Stimulated activated naive CD4-positive, alpha-beta T cell treated with Interleukin-2 at 50 U/mL for 16 hours (primary cell): Measurements from ENCODE around the gene CHRM2.

ENCODE experiments used
- DNase-seq: peaks from one replicate; lab custom pipeline; 2025; lab: John Stamatoyannopoulos, UW

CHRM2 gene

DNA sequence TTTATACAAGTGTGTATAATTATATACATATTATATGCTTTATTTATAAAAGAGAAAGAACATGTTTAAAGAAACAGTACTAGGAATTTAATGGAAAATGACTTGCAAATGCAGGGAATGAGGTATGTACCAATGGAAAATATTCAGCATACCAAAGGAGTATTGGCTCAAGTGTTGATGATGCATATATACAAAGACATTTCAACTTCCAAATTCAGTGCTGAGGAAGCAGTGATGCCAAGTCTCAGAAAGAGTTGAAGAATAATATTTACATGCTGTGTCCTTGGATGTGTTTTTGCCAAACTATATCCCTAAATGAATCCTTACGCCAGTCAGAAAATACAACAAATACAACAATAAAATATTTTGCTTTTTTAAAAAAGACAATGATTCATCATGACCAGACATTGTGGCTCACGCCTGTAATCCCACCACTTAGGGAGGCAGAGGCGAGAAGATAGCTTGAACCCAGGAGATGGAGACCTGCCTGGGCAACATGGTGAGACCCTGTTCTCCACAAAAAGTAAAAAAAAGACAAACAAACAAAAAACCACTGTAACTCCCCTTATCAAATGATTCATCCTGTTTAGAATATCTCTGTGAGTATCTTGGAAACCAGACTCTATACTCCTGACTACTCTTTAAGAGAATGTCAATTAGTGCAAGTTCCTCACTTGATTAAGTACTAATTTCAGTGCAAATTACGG lies 157.2 kb downstream of the CHRM2 start:
- DNase-seq: no peak

DNA sequence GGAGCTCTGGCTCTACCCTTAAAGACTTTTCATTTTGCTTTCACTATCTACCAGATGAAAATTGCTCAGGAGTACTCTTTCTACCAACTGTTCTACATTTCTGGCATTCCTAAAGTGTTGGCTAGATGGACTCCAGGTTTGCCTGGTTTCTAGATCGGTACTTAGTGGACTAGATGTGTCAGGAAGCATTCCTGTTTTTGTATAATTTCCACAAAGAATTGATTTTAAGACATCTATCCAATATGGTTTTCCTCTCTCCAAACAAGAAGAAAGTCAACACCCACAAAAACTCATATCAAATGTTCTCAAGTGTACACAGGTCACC lies 157.7 kb downstream of the CHRM2 start:
- no peak for DNase-seq

DNA sequence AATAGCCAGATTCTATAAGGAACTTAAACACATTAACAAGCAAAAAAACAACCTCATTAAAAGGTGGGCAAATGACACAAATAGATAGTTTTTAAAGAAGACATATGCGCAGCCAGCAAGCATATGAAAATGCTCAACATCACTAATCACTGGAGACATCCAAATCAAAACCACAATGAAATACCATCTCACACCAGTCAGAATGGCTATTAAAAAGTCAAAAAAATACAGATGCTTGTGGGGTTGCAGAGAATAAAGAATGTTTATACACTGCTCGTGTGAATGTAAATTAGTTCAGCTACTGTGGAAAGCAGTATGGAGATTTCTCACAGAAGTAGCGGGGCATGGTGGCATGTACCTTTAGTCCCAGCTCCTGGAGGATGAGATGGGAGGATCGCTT lies 164.0 kb downstream of the CHRM2 start:
- DNase-seq: no peak

DNA sequence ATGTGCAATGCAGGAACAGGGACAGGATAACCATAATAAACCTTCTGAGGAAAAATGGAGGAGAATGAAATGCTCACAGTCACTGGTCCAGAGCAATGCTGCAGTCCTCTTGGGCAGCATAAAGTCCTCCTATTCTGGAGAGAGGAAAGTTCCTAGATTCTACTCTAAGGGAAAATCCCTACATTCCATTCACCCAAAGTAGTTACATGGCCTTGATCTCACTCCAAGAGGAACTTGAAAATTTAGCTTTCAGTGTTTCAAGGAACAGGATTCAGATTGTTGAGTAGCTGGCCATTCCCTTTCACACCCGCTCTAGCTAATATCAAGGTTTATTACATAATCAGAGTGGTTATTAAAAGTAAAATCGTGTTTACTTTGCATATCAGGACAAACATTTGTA lies 168.3 kb downstream of the CHRM2 start:
- no peak for DNase-seq

DNA sequence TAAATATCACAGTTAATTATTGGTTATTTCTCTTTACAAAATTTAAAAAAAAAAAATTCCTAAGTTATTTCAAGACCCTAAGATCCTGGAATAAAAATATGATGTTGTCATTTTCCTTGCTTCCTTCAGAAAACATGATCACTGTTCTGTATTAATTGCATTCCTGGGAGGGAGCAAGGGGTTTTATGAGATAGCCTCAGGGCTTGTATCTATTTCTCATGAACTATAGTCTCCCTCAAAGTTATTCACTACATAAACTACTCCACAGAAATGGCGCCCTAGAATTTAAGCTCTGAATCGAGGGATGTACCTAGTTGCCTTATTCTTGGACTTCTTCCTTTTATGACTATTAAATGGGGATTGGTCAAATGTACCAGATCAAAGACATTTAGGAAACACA lies 170.3 kb downstream of the CHRM2 start:
- no peak for DNase-seq

DNA sequence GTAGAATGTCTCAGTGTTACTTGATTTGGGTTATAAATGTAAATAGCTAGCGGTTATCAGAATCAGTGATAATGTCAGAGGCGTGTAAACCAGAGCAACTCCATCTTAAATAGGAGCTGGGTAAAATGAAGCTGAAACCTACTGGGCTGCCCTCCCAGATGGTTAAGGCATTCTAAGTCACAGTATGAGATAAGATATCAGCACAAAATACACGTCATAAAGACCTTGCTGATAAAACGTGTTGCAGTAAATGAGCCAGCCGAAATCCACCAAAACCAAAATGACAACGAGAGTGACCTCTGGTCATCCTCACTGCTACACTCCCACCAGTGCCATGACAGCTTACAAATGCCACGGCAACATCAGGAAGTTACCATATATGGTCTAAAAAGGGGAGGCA lies 172.3 kb downstream of the CHRM2 start:
- no peak for DNase-seq

DNA sequence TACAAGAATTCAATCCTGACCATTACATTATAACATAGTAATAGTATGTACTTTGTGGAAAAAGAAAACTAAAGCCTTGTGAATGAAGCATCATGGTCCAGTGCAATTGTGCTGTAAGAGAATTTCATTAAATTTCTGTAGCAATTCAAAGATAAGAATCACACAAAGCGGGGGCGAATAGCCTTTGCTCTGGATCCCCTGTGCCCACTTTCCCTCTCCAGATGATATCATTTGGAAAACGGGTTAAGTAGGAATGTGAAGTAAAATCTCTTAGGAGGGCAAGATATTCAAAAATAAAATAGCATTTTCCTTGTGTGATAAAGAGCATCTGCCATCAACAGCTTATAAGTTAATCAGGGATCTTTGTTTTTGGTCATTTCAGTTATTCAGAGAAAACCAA lies 177.1 kb downstream of the CHRM2 start:
- DNase-seq: no peak

DNA sequence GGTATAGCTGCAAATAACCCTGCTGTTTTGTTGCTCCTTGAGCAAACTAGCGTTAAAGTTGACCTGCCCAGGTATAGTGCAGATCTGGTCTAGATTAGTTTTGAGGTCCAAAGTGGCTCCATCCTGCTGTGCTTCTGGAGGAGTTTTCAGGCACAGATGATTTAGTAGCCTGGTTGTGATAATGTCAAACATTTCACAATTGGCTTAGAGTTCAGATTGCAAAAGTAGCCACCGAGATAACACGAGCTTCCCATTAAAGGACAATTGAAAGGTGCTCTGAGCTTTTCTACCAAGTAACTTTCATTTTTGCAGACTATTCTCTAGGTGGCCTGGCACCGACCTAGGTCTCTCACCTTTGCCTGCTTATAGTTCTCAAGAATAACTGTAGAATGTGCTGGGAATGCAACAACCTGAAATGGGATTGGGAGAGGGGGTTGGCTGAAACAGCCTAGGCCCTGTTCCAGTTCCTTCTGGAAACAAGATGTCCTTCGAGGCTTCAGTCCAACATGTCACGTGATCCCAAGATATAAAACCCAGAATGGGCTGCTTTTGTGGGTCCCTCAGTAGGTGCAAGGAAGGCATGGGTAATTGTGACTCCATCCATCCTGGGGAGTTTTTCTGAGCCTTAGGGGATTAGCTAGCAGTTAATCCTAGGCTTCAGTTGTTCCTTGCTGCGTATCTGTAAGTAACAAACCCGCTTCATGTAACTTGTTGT lies 201.0 kb downstream of the CHRM2 start:
- DNase-seq: no peak
